ENCODE measurements around the gene ALPP.
"Not testable (repeated sequence)": the region's sequence is repeated elsewhere in the genome, so short reads cannot be mapped to it uniquely, and the experiment has no call there.

The ALPP gene

DNA sequence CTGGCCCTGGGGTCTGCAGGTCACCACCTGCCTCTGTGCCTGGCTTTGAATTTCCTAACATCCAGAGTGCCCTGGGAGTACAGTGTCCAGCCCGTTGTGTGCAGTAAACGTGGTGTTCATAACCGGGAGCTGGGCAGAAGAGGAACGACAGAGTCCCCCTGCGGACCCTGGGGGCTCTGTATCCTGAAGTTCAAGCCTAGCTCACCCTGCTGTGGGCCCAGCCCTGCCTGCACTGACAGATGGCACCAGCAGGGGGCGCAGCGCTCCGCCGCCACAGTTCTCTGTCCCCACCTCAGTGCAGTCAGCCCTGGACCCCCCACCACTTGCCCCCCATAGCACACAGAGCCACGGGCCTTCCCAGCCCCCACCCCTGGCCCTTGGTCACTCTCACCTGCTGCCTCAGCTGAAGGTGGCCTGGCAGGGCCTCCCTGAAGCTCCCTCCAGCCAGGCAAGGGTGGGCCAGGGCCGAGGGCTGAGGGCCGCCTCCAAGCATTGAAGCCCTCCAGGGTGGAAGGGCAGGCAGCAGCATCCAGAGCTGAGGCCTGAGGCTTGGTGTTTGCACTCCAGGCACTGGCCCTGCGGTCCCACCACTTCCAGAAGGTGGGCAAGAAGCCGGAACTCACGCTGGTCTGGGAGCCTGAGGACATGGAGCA is 43.2 kb upstream of the ALPP start:
- H3K27ac ChIP-seq (ENCODE audit: low read depth in 2 of 2, low read length in 2 of 2); H3K27me3 ChIP-seq (ENCODE audit: control insufficient read depth in 2 of 2, insufficient read depth in 2 of 2, low read length in 2 of 2); H3K9ac ChIP-seq (ENCODE audit: low read depth in 1 of 2, low read length in 2 of 2); H3K9me3 ChIP-seq (ENCODE audit: control insufficient read depth in 2 of 2, low read length in 2 of 2); H3K36me3 ChIP-seq (ENCODE audit: control insufficient read depth in 2 of 2, insufficient read depth in 2 of 2, low read length in 2 of 2); H3K4me1 ChIP-seq (ENCODE audit: control insufficient read depth in 2 of 2, insufficient read depth in 2 of 2, low read length in 2 of 2); H3K4me3 ChIP-seq (ENCODE audit: low read length in 2 of 2): not testable (repeated sequence)

DNA sequence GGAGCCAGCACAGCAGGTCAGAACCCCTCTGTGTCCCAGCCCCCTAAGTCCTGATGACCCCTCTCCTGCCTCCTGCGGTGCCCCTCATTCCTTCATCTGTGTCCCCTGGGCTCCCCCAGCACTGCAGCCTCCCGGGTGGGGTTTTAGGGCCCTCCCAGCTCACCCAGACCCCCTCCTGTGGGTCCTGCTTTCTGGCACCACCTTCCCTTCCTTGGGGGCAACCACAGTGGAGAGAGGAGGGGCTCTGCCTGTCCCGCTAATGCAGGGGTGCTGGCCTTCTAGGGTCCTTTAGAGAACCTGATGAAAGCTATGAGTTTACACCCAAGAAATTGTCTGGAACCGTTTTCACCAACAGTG is 42.7 kb upstream of the ALPP start:
- Histone ChIP-seq H3K27ac (ENCODE audit: low read depth in 2 of 2, low read length in 2 of 2) (no peak overlapping the region), H3K4me1 (ENCODE audit: control insufficient read depth in 2 of 2, insufficient read depth in 2 of 2, low read length in 2 of 2) (no peaks in the 10 kb centered on the region), H3K9me3 (ENCODE audit: control insufficient read depth in 2 of 2, low read length in 2 of 2) (no peaks in the 10 kb centered on the region), H3K9ac (ENCODE audit: low read depth in 1 of 2, low read length in 2 of 2) (no peak overlapping the region), H3K36me3 (ENCODE audit: control insufficient read depth in 2 of 2, insufficient read depth in 2 of 2, low read length in 2 of 2) (no peaks in the 10 kb centered on the region), H3K27me3 (ENCODE audit: control insufficient read depth in 2 of 2, insufficient read depth in 2 of 2, low read length in 2 of 2) (no peaks in the 10 kb centered on the region), H3K4me3 (ENCODE audit: low read length in 2 of 2) (no peak overlapping the region)

GRCh38 chr2:232336241-232336736 is 42.3 kb upstream of the ALPP start:
- Histone ChIP-seq H3K9ac (ENCODE audit: low read depth in 1 of 2, low read length in 2 of 2) (no peak overlapping the region), H3K27ac (ENCODE audit: low read depth in 2 of 2, low read length in 2 of 2) (no peak overlapping the region), H3K27me3 (ENCODE audit: control insufficient read depth in 2 of 2, insufficient read depth in 2 of 2, low read length in 2 of 2) (no peaks in the 10 kb centered on the region), H3K4me1 (ENCODE audit: control insufficient read depth in 2 of 2, insufficient read depth in 2 of 2, low read length in 2 of 2) (no peaks in the 10 kb centered on the region), H3K4me3 (ENCODE audit: low read length in 2 of 2) (no peak overlapping the region), H3K36me3 (ENCODE audit: control insufficient read depth in 2 of 2, insufficient read depth in 2 of 2, low read length in 2 of 2) (no peaks in the 10 kb centered on the region), H3K9me3 (ENCODE audit: control insufficient read depth in 2 of 2, low read length in 2 of 2) (no peaks in the 10 kb centered on the region)

DNA sequence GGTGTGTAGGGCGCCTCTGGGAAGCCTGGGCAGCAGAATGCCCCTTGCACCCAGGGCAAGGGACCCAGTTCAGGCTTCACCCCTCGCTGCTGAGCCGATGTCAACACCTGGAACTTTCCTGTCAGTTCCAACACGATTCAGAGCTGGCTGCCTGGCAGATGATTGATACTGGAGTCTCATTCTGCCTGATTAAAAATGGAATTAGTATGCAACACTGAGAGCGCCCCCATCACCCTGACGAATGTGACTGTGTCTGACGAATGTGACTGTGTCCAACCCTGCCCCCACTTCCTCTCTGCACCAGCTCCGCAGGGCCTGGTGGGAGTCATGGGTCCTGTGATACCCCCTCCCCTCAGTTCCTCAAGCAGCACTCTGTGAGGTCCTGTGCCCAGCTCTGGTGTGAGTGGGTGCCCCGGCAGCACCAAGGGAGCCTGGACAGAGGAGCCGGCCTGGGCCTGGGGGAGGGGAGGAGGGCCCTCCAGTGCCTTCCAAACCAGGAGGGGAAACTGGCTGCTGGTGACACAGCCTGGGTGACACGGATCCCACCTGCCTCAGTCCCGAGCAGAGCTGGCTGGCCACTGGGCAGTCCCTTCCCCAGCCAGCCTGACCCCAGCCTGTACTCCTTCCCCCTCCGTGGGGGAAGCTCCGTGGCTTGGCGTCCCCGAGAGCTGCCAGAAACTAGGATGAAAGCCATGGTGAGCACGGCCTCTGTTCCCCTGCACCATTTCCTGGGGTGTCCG is 41.4 kb upstream of the ALPP start:
- H3K27ac ChIP-seq (ENCODE audit: low read depth in 2 of 2, low read length in 2 of 2) = no peak overlapping the region
- H3K9me3 ChIP-seq (ENCODE audit: control insufficient read depth in 2 of 2, low read length in 2 of 2) = no peaks in the 10 kb centered on the region
- no peaks in the 10 kb centered on the region for H3K36me3 ChIP-seq (ENCODE audit: control insufficient read depth in 2 of 2, insufficient read depth in 2 of 2, low read length in 2 of 2)
- no peaks in the 10 kb centered on the region for H3K4me1 ChIP-seq (ENCODE audit: control insufficient read depth in 2 of 2, insufficient read depth in 2 of 2, low read length in 2 of 2)
- no peak overlapping the region for H3K4me3 ChIP-seq (ENCODE audit: low read length in 2 of 2)
- no peak overlapping the region for H3K9ac ChIP-seq (ENCODE audit: low read depth in 1 of 2, low read length in 2 of 2)
- no peaks in the 10 kb centered on the region for H3K27me3 ChIP-seq (ENCODE audit: control insufficient read depth in 2 of 2, insufficient read depth in 2 of 2, low read length in 2 of 2)

- not testable (repeated sequence) for H3K4me3 ChIP-seq (ENCODE audit: low read length in 2 of 2); H3K4me1 ChIP-seq (ENCODE audit: control insufficient read depth in 2 of 2, insufficient read depth in 2 of 2, low read length in 2 of 2); H3K27me3 ChIP-seq (ENCODE audit: control insufficient read depth in 2 of 2, insufficient read depth in 2 of 2, low read length in 2 of 2); H3K27ac ChIP-seq (ENCODE audit: low read depth in 2 of 2, low read length in 2 of 2); H3K9ac ChIP-seq (ENCODE audit: low read depth in 1 of 2, low read length in 2 of 2); H3K9me3 ChIP-seq (ENCODE audit: control insufficient read depth in 2 of 2, low read length in 2 of 2); H3K36me3 ChIP-seq (ENCODE audit: control insufficient read depth in 2 of 2, insufficient read depth in 2 of 2, low read length in 2 of 2)
These were observed 40.3 kb upstream of the ALPP start for GRCh38 chr2:232338094-232338758.

- Histone ChIP-seq H3K4me1 (ENCODE audit: control insufficient read depth in 2 of 2, insufficient read depth in 2 of 2, low read length in 2 of 2) (no peaks in the 10 kb centered on the region), H3K4me3 (ENCODE audit: low read length in 2 of 2) (no peak overlapping the region), H3K9ac (ENCODE audit: low read depth in 1 of 2, low read length in 2 of 2) (no peak overlapping the region), H3K27ac (ENCODE audit: low read depth in 2 of 2, low read length in 2 of 2) (no peak overlapping the region), H3K9me3 (ENCODE audit: control insufficient read depth in 2 of 2, low read length in 2 of 2) (no peaks in the 10 kb centered on the region), H3K27me3 (ENCODE audit: control insufficient read depth in 2 of 2, insufficient read depth in 2 of 2, low read length in 2 of 2) (no peaks in the 10 kb centered on the region), H3K36me3 (ENCODE audit: control insufficient read depth in 2 of 2, insufficient read depth in 2 of 2, low read length in 2 of 2) (no peaks in the 10 kb centered on the region)
These were observed 39.8 kb upstream of the ALPP start for GRCh38 chr2:232338759-232339106.

DNA sequence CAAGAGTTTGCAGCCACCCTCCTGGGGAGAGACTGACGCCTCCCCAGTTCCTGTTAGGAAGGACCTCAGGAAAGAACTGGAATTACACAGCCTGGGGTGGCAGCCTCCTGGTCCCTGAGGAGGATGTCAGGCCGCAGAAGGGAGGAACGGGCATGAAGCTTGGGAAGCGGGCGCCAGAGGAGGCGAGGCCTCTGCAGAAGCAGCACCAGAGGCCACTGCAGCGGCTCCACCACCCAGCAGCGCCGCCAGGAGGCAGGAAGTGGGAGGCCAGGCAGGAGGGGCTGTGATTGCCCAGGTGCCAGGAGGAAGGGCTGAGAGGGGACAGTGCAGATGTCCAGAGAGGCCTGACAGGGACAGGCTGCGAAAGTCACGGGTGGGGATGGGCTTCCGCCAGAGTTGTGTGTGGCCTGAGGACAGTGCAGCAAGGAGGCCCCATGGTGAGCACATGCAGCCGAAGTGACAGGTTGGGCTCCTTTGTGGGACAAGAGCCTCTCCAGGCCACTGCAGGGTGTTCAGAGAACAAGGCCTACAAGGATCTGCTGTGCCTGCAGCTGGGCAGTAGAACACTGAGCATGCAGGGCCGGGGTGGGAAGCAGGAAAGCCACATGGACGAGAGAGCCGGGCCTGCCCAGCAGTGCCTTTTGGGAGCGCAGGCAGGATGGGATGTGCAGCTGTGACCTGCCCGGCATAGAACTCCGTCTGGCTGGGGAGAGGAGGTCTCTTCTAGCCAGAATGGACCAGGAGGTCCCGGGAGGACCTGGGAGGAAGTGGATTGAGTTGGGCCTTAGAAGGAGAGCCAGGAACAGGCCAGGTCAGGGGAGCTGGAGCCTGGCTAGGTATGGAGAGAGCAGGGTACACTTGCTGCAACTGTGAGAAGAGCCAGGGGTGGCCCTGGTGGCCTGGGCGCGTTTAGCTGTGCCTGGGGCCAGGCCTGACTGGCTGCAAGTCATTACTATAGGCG is 39.1 kb upstream of the ALPP start:
- no peaks in the 10 kb centered on the region for H3K36me3 ChIP-seq (ENCODE audit: control insufficient read depth in 2 of 2, insufficient read depth in 2 of 2, low read length in 2 of 2)
- H3K4me3 ChIP-seq (ENCODE audit: low read length in 2 of 2) = no peak overlapping the region
- H3K27me3 ChIP-seq (ENCODE audit: control insufficient read depth in 2 of 2, insufficient read depth in 2 of 2, low read length in 2 of 2) = no peaks in the 10 kb centered on the region
- no peak overlapping the region for H3K9ac ChIP-seq (ENCODE audit: low read depth in 1 of 2, low read length in 2 of 2)
- no peaks in the 10 kb centered on the region for H3K9me3 ChIP-seq (ENCODE audit: control insufficient read depth in 2 of 2, low read length in 2 of 2)
- no peak overlapping the region for H3K27ac ChIP-seq (ENCODE audit: low read depth in 2 of 2, low read length in 2 of 2)
- H3K4me1 ChIP-seq (ENCODE audit: control insufficient read depth in 2 of 2, insufficient read depth in 2 of 2, low read length in 2 of 2) = no peaks in the 10 kb centered on the region

DNA sequence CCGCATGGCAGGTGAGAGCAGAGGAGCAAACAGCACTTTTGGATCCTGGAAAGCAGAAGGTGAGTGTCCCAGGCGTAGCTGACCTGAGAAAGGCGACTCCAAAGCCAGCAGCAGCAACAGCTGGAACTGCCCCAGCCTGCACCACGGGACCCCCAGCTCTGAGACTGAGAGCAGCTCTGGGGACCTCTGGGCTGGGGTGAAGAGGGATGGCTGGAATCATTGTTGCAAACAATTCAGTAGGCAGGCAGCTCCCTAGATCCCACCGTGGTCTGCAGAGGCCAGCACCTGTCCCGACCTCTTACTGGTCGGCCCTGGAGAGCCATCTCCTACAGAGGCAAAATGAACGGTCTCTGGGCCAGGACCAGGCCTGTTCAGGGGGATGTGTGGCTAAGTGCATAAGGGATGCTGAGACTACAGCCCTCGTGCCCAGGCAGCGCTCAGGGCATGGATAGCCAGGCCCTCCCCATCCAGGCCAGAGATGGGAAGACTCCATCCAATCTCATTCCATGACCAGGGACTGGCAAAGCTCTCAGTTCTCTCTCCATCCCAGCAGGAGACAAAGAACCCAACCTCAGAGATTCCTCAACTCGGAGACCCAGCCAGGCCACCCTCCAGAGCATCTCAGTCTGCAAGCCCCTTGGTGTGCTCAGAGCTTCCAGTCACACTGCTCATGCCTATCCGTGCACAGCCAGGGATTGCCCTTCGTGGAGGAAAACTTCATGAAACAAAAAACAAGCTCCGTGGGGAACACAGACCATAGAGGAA is 38.2 kb upstream of the ALPP start:
- no peaks in the 10 kb centered on the region for H3K4me1 ChIP-seq (ENCODE audit: control insufficient read depth in 2 of 2, insufficient read depth in 2 of 2, low read length in 2 of 2)
- no peak overlapping the region for H3K4me3 ChIP-seq (ENCODE audit: low read length in 2 of 2)
- H3K9ac ChIP-seq (ENCODE audit: low read depth in 1 of 2, low read length in 2 of 2) = no peak overlapping the region
- H3K9me3 ChIP-seq (ENCODE audit: control insufficient read depth in 2 of 2, low read length in 2 of 2) = no peaks in the 10 kb centered on the region
- H3K27me3 ChIP-seq (ENCODE audit: control insufficient read depth in 2 of 2, insufficient read depth in 2 of 2, low read length in 2 of 2) = no peaks in the 10 kb centered on the region
- no peak overlapping the region for H3K27ac ChIP-seq (ENCODE audit: low read depth in 2 of 2, low read length in 2 of 2)
- H3K36me3 ChIP-seq (ENCODE audit: control insufficient read depth in 2 of 2, insufficient read depth in 2 of 2, low read length in 2 of 2) = no peaks in the 10 kb centered on the region

DNA sequence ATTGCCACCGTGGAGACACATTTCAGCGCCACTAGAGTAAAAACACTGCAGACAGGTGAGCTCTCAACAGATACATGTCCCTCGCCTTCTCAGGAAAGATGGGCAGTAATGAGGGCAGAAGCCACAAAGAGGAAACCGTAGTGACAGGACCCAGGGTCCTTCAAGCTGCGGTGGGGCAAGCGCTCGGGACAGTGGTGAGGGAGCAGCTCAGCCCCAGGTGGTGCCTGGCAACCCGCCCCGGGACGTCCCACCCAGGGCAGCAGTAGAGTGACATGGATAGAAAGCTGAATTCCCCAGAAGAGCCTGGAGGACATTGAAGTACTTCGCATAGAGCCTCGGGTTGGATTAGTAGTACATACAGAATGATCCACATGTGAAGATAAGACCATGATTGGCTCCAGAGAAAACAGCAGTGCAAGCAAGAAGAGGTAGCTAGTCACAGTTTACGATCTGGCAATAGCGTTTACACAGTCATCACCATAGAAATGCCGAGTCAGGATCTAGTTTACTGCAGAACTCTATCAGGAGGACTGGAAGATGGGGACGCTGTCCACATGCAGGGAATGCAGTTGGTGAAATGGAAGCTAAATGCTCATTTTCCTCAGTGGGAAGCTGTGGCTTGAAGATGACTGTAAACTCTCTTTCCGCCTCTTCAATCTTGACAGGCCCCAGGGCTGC is 37.4 kb upstream of the ALPP start:
- H3K27ac ChIP-seq (ENCODE audit: low read depth in 2 of 2, low read length in 2 of 2) = no peak overlapping the region
- H3K36me3 ChIP-seq (ENCODE audit: control insufficient read depth in 2 of 2, insufficient read depth in 2 of 2, low read length in 2 of 2) = no peaks in the 10 kb centered on the region
- no peaks in the 10 kb centered on the region for H3K4me1 ChIP-seq (ENCODE audit: control insufficient read depth in 2 of 2, insufficient read depth in 2 of 2, low read length in 2 of 2)
- no peaks in the 10 kb centered on the region for H3K27me3 ChIP-seq (ENCODE audit: control insufficient read depth in 2 of 2, insufficient read depth in 2 of 2, low read length in 2 of 2)
- no peak overlapping the region for H3K9ac ChIP-seq (ENCODE audit: low read depth in 1 of 2, low read length in 2 of 2)
- no peak overlapping the region for H3K4me3 ChIP-seq (ENCODE audit: low read length in 2 of 2)
- H3K9me3 ChIP-seq (ENCODE audit: control insufficient read depth in 2 of 2, low read length in 2 of 2) = no peaks in the 10 kb centered on the region

Data from mucosa of rectum (tissue), 2 donors.